Type B pancreatic cell (in vitro differentiated cells): ENCODE measurements around the gene PHF21A. TPM values are rescaled to one million over a fixed set of nuclear protein-coding genes. Genes with fewer than 3 reads are reported as not detected.

ENCODE experiments used
- DNase-seq: peaks from one replicate; pipeline ENCODE4 v3.0.0; 2021; ENCODE audit warnings: mixed read lengths; ENCODE audit not compliant: unreplicated experiment; ENCODE audit errors: extremely low spot score
- H3K27ac Mint-ChIP-seq: 2 replicates; pipeline ENCODE4 v1.8.0; 2021; ENCODE audit warnings: mild to moderate bottlenecking, mixed read lengths
- H3K27me3 Mint-ChIP-seq: 2 replicates; pipeline ENCODE4 v1.8.0; 2021; ENCODE audit warnings: mixed read lengths
- H3K36me3 Mint-ChIP-seq: 2 replicates; pipeline ENCODE4 v1.8.0; 2021; ENCODE audit warnings: mixed read lengths
- H3K4me1 Mint-ChIP-seq: one replicate; pipeline ENCODE4 v1.8.0; 2021; ENCODE audit warnings: mixed read lengths; ENCODE audit not compliant: unreplicated experiment
- H3K4me3 Mint-ChIP-seq: 2 replicates; pipeline ENCODE4 v1.8.0; 2021; ENCODE audit warnings: mild to moderate bottlenecking, mixed read lengths
- H3K9me3 Mint-ChIP-seq: 2 replicates; pipeline ENCODE4 v1.8.0; 2021; ENCODE audit warnings: mixed read lengths
- CTCF ChIP-seq: fragments of 200-600 bp; sonication (generic); conservative IDR thresholded peaks from 2 replicates; pipeline ENCODE4 v1.5.0; 2021; ENCODE audit warnings: antibody characterized with exemption, mild to moderate bottlenecking
- total RNA-seq: library from RNA; stranded (reverse); gene quantifications from 2 replicates; pipeline ENCODE4 v1.2.1, GENCODE V29; 2021; ENCODE audit warnings: low replicate concordance

Gene PHF21A
- total RNA-seq, 1 donor from 2014 or later, result 62.4 TPM

- H3K27me3 Mint-ChIP-seq, result no peaks in the 10 kb centered on the region
- H3K4me1 Mint-ChIP-seq, result no peaks in the 10 kb centered on the region
- H3K9me3 Mint-ChIP-seq, result no peaks in the 10 kb centered on the region
- H3K36me3 Mint-ChIP-seq, result peaks cover 11% of the 10 kb centered on the region
- no peak for TF ChIP-seq CTCF
- no peak for DNase-seq
- H3K27ac Mint-ChIP-seq, result no peak overlapping the region
- no peak overlapping the region for H3K4me3 Mint-ChIP-seq
These were observed 183.3 kb downstream of the PHF21A start for GRCh38 chr11:45937916-45938315.

- Mint-ChIP-seq H3K36me3 (peaks cover 8% of the 10 kb centered on the region), H3K27ac (no peak overlapping the region), H3K27me3 (no peaks in the 10 kb centered on the region), H3K9me3 (no peaks in the 10 kb centered on the region), H3K4me3 (no peak overlapping the region), H3K4me1 (no peaks in the 10 kb centered on the region)
- DNase-seq, result no peak
- no peak for TF ChIP-seq CTCF
These were observed 184.7 kb downstream of the PHF21A start for GRCh38 chr11:45936511-45937054.

GRCh38 chr11:45935349-45936064 lies 185.7 kb downstream of the PHF21A start:
- no peak for TF ChIP-seq CTCF
- DNase-seq, result no peak
- no peaks in the 10 kb centered on the region for H3K9me3 Mint-ChIP-seq
- peaks cover 8% of the 10 kb centered on the region for H3K36me3 Mint-ChIP-seq
- H3K27me3 Mint-ChIP-seq, result no peaks in the 10 kb centered on the region
- no peaks in the 10 kb centered on the region for H3K4me1 Mint-ChIP-seq
- H3K4me3 Mint-ChIP-seq, result no peak overlapping the region
- H3K27ac Mint-ChIP-seq, result no peak overlapping the region

GRCh38 chr11:45934580-45935318 lies 186.5 kb downstream of the PHF21A start:
- no peak for DNase-seq
- Mint-ChIP-seq H3K27me3 (no peaks in the 10 kb centered on the region), H3K9me3 (no peaks in the 10 kb centered on the region), H3K4me1 (peaks cover 5% of the 10 kb centered on the region), H3K27ac (peak overlapping the region; percentile 50), H3K36me3 (peaks cover 12% of the 10 kb centered on the region), H3K4me3 (no peak overlapping the region)
- no peak for TF ChIP-seq CTCF

- H3K36me3 Mint-ChIP-seq, result peaks cover 12% of the 10 kb centered on the region
- no peak overlapping the region for H3K4me3 Mint-ChIP-seq
- peaks cover 6% of the 10 kb centered on the region for H3K4me1 Mint-ChIP-seq
- TF ChIP-seq CTCF, result no peak
- no peaks in the 10 kb centered on the region for H3K27me3 Mint-ChIP-seq
- no peaks in the 10 kb centered on the region for H3K9me3 Mint-ChIP-seq
- H3K27ac Mint-ChIP-seq, result no peak overlapping the region
- no peak for DNase-seq
These were observed 187.2 kb downstream of the PHF21A start for GRCh38 chr11:45933846-45934579.
